ENCODE results near the gene TCEA2. TPM values are rescaled to one million over a fixed set of nuclear protein-coding genes. Genes with fewer than 3 reads are reported as not detected.

The TCEA2 gene
- total and polyA plus RNA-seq, 9 of the 15 experiments (the other 6 are each of a cell fraction or from before 2014, with no cell fraction given) = 1.4 to 28.7 (median 5.4) TPM

DNA sequence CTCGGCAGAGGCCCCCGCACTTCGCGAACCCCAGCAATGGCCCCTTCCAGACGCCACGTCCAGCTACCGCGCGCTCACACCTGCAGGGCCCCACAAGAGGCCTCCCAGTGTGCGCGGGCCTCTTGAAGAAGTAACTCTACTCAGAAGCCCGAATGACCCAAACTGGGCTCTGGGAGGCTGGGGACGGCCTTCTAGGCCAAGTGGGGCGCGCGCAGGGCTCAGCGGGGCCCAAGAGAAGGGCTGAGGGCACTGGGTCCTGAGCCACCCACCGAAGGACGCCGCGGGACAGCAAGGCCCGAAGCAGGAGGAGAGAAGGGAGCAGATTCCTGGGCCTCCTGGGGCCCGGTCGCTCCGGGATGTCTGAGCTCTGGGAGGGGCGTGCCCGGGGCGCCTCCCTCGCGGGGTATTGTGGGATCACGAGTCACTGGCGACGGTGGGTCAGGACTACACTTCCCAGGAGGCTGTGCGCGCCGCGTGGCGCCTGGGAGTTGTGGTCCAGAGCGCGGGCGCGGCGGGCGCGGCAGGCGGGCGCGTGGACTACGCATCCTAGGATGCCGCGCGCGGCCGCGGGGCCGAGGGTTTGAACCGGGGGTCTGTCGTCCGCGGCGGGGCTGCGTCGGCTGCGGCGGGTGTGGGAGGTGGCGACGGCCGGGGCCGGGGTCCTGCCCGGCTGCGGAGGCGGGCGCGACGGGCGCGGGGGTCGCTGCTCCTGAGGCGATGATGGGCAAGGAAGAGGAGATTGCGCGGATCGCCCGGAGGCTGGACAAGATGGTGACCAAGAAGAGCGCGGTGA is at the start of gene TCEA2 (continued):
- 0 out of 4 replicates have a peak, but pooled peaks of 1 of the 2 experiments have one; percentile 15 for TF ChIP-seq RCOR1 (IDR thresholded peaks at IDR 0.05; ENCODE audit: borderline replicate concordance in 1 of 2, low read depth in 2 of 2, low read length in 2 of 2)
- TF ChIP-seq POLR2B (IDR thresholded peaks at IDR 0.05; ENCODE audit: low read depth, partially characterized antibody) = peak; percentile 84
- no peak for TF ChIP-seq NR2C1 (IDR thresholded peaks at IDR 0.05)
- TF ChIP-seq NR2C1 (tag; IDR thresholded peaks at IDR 0.05) = peak; percentile 93
- no peak for TF ChIP-seq XRCC3 (IDR thresholded peaks at IDR 0.05)
- TF ChIP-seq CCAR2 (IDR thresholded peaks at IDR 0.05; ENCODE audit: low read depth, low read length) = no peak
- TF ChIP-seq ZNF217 (CRISPR knock-in tag; IDR thresholded peaks at IDR 0.05) = no peak
- TF ChIP-seq, protein P1, sequence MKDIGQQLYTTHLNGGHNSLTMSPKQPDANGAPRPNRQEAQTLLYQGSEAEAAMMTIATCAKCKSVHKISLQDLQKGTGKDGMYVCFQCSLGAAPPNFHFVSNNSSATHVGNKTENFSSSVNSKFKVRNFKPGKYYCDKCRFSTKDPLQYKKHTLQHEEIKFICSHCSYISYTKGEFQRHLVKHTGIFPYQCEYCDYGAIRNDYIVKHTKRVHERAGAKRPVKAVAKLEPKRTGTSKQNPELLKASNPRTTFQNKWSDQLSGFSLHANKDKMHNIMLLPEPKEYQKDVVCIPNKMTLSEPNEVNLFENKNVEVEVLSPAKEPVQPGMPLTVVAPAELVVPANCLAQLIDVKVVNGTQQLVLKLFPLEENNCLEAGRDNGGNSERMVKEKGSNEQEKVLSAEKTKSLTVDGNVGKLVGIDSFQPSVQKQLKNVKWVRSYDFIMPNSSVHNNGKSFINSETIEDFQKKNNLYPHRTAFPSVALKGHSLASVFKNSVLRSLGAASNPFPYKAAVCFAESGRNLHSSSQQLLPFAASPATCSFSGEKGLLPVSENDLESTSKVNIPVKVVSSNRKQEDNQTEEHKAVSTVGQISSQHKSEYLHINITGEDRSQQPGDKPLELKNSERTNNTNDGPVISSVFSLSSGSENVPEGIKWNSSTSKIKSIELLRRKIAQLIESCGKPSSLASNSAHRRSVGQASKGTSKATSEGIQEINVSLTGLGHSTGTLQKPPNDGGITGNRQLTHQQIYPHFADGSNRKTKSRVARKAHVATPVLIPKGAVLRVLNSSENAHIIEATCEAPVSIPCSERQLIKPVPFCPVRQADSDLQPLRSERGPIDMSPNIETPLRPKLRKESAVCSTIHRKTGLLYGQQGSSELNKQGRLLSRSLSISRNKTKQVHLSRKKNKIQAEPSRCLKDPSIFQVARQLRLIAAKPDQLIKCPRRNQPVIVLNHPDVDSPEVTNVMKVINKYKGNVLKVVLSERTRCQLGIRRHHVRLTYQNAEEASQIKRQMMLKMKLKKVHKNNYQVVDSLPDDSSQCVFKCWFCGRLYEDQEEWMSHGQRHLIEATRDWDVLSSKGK (CRISPR knock-in tag; IDR thresholded peaks at IDR 0.05) = no peak
- TF ChIP-seq, protein P2, sequence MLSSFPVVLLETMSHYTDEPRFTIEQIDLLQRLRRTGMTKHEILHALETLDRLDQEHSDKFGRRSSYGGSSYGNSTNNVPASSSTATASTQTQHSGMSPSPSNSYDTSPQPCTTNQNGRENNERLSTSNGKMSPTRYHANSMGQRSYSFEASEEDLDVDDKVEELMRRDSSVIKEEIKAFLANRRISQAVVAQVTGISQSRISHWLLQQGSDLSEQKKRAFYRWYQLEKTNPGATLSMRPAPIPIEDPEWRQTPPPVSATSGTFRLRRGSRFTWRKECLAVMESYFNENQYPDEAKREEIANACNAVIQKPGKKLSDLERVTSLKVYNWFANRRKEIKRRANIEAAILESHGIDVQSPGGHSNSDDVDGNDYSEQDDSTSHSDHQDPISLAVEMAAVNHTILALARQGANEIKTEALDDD (IDR thresholded peaks at IDR 0.05) = no peak
- TF ChIP-seq ZNF583 (CRISPR knock-in tag; IDR thresholded peaks at IDR 0.05) = peak; percentile 96
- TF ChIP-seq, protein P3, sequence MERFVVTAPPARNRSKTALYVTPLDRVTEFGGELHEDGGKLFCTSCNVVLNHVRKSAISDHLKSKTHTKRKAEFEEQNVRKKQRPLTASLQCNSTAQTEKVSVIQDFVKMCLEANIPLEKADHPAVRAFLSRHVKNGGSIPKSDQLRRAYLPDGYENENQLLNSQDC (CRISPR knock-in tag; IDR thresholded peaks at IDR 0.05) = no peak
- TF ChIP-seq PRPF4 (IDR thresholded peaks at IDR 0.05; ENCODE audit: insufficient read depth, low read depth, low read length, poor library complexity, severe bottlenecking) = no peak
- peak in 1 of 2 experiments; percentile 68; a peak in 2 of 4 replicates for TF ChIP-seq SIN3A (IDR thresholded peaks at IDR 0.05; ENCODE audit: borderline replicate concordance in 2 of 2, control insufficient read depth in 1 of 2, low read depth in 2 of 2, low read length in 2 of 2)
- no peak for TF ChIP-seq MIER1 (IDR thresholded peaks at IDR 0.05; ENCODE audit: low read depth)
- no peak for TF ChIP-seq ZNF224 (CRISPR knock-in tag; IDR thresholded peaks at IDR 0.05)
- no peak for TF ChIP-seq PHTF2 (CRISPR knock-in tag; IDR thresholded peaks at IDR 0.05)
- TF ChIP-seq, protein P4, sequence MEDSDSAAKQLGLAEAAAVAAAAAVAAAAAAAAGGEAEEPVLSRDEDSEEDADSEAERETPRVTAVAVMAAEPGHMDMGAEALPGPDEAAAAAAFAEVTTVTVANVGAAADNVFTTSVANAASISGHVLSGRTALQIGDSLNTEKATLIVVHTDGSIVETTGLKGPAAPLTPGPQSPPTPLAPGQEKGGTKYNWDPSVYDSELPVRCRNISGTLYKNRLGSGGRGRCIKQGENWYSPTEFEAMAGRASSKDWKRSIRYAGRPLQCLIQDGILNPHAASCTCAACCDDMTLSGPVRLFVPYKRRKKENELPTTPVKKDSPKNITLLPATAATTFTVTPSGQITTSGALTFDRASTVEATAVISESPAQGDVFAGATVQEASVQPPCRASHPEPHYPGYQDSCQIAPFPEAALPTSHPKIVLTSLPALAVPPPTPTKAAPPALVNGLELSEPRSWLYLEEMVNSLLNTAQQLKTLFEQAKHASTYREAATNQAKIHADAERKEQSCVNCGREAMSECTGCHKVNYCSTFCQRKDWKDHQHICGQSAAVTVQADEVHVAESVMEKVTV (CRISPR knock-in tag; IDR thresholded peaks at IDR 0.05) = no peak
- no peak for TF ChIP-seq CBX1 (IDR thresholded peaks at IDR 0.05; ENCODE audit: low read depth)
- no peak for TF ChIP-seq TGIF2 (CRISPR knock-in tag; IDR thresholded peaks at IDR 0.05)
- TF ChIP-seq ETV5 (CRISPR knock-in tag; IDR thresholded peaks at IDR 0.05; ENCODE audit: low read depth) = peak; percentile 58; the same call in 1 of the 2 replicates
- TF ChIP-seq ZNF239 (CRISPR knock-in tag; IDR thresholded peaks at IDR 0.05) = peak; percentile 71
- TF ChIP-seq PRMT5 (CRISPR knock-in tag; IDR thresholded peaks at IDR 0.05) = no peak
